GM18951 (cell line): Measurements from ENCODE around the gene SLC10A3.

Source experiments
- POLR2A ChIP-seq: IDR thresholded peaks from 4 replicates; pipeline ENCODE4 v1.6.1; 2011; ENCODE audit warnings: mild to moderate bottlenecking; ENCODE audit not compliant: insufficient read length, insufficient read depth; ENCODE audit errors: extremely low read depth
- in situ Hi-C: fragments of 300-500 bp; cut with MboI; formaldehyde crosslinking; loops from one replicate; pipeline ENCODE4 v1.12.0; 2022; ENCODE audit warnings: low sequenced_read_pairs, mixed read lengths, inconsistent platforms; ENCODE audit not compliant: unreplicated experiment

Gene SLC10A3

DNA sequence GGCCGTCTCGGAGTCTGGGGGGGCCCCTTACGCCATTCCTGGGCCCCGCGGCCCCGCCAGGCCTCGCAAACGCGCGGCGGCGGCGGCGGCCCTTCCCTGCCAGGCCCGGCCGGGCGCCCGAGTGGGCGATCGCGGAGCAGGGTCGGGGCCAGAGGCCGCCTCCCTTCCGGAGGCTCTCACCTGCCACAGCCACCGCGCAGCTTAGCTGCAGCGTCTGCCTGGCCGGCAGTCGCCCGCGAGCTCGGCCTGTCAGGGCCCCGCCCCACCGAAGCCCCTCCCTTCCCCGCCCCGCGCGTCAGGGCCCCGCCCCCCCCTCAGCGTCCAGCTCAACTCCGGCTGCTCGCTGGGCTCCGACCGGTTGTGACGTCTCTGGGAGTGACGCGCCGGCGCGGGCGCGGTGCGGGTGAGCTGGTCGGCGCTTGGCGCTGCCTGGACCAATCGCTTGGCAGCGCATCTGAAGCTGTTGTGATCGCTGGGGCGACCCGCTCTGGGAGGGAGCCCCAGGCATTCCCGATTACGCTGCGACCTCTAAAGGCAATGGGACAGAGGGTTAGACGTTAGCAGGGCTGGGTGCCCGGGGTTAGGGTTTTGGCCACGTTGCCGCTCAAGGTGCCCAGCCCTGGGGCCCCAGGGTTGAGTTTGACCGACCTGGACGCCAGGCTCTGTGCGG is at the start of gene SLC10A3:
SLC10A3 (minus strand) TSS at position 216 of the 670 bp plus-strand sequence. CDS start 1,689 bp downstream, outside the sequence.
- TF ChIP-seq POLR2A, result peak; percentile 93
- in situ Hi-C loops, result no loop called here

- no peak for TF ChIP-seq POLR2A
- in situ Hi-C loops, result loop anchor here (25.0 kb wide), 2 partner anchors 527 to 1577 kb away; partner anchors contain the start of gene IRAK1
Measured at GRCh38 chrX:154539077-154539476, 48.6 kb upstream of the SLC10A3 start.

DNA sequence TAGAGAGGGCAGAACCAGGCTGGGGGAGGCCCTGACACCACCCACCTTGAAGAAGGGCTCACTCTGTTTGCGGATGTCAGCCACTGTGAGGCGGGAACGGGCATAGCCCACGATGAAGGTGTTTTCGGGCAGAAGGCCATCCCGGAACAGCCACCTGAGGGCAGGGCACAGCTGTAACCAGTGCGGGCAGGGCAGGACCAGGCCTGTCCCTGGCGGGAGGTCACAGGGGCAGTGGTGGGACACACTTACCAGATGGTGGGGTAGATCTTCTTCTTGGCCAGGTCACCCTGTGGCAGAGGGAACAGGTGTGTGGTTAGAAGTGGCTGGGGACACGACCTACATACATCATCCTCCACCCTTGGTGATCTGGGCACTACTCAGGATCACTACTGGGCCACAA is 45.5 kb upstream of the SLC10A3 start:
- in situ Hi-C loops, result loop anchor here (25.0 kb wide), 2 partner anchors 524 to 1574 kb away; partner anchors contain the start of gene IRAK1
- no peak for TF ChIP-seq POLR2A

GRCh38 chrX:154534526-154535322 is 44.3 kb upstream of the SLC10A3 start:
- no peak for TF ChIP-seq POLR2A
- in situ Hi-C loops, result loop anchor here (25.0 kb wide), 2 partner anchors 522 to 1572 kb away; partner anchors contain the start of gene IRAK1

- in situ Hi-C loops, result loop anchor here (25.0 kb wide), 2 partner anchors 520 to 1570 kb away; partner anchors contain the start of gene IRAK1
- TF ChIP-seq POLR2A, result no peak
Measured at GRCh38 chrX:154532690-154533089, 42.3 kb upstream of the SLC10A3 start.

GRCh38 chrX:154531626-154532025 is 41.2 kb upstream of the SLC10A3 start:
- in situ Hi-C loops, result loop anchor here (25.0 kb wide), 2 partner anchors 519 to 1569 kb away; partner anchors contain the start of gene IRAK1
- TF ChIP-seq POLR2A, result no peak

DNA sequence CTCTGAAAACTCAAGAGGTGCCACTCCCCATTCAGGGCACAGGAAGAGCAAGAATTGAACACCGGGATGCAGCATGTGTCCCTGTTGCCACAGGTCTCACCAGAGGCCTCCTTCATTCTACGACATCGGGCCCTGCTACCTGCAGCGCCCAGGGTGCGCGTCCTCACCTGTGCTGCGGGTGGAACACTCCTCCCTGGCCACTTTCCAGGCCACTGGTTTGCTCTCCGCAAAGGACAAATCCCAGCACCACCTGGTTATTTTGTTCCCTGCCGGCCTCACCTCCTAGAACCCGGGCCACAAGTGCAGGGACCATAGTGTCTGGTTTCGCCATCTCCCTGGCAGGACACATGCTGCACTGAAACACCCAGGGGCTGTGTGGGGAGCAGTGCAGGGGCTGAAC is 39.9 kb upstream of the SLC10A3 start:
- in situ Hi-C loops, result loop anchor here (25.0 kb wide), 2 partner anchors 518 to 1568 kb away; partner anchors contain the start of gene IRAK1

GRCh38 chrX:154529206-154529612 is 38.8 kb upstream of the SLC10A3 start:
- TF ChIP-seq POLR2A, result no peak
- in situ Hi-C loops, result loop anchor here (25.0 kb wide), 2 partner anchors 517 to 1567 kb away; partner anchors contain the start of gene IRAK1

More for the DNA sequence above, 39.9 kb upstream of the SLC10A3 start:
- no peak for TF ChIP-seq POLR2A

DNA sequence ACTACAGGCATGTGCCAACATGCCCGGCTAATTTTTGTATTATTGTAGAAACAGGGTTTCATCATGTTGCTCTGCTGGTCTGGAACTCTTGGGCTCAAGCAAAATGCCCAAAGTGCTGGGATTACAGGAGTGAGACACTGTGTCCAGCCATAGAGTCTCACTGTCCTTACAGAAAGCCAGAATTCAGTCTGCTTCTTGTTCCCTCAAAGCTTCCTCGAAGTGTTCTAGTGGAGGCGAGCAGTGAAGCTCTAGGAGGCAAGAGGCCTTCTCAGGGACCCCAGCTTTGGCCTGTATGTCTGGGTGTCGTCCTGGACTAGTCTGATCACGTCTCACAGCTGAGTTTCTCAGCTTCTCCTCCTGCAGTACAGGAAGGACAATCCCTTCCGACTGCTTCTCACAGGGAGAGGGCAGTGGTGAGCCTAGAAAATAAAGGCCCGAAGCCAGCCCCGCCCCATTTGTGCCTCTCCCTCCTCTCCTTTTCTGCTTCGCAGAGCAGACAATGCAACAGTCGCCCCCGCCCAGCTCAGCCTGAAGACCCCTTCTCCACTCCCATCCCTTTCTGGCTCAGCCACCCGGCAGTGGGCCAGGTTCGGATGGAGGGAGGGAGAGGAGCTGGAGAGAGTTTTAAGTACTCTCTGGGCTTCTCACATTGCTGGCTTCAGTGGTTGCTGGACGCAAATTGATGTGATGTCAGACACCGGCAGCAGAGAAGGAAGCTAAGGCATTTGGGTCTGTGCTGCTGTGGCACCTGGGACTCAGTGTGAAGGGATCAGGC is 36.7 kb upstream of the SLC10A3 start:
- TF ChIP-seq POLR2A, result peak; percentile 43
- in situ Hi-C loops, result loop anchor here (25.0 kb wide), 2 partner anchors 515 to 1565 kb away; partner anchors contain the start of gene IRAK1

GRCh38 chrX:154525606-154526490 is 35.4 kb upstream of the SLC10A3 start:
- TF ChIP-seq POLR2A, result no peak
- in situ Hi-C loops, result loop anchor here (25.0 kb wide), 2 partner anchors 514 to 1564 kb away; partner anchors contain the start of gene IRAK1

GRCh38 chrX:154519389-154519788 is 29.0 kb upstream of the SLC10A3 start:
- in situ Hi-C loops, result no loop called here
- no peak for TF ChIP-seq POLR2A

- TF ChIP-seq POLR2A, result no peak
- in situ Hi-C loops, result no loop called here
Measured at GRCh38 chrX:154517101-154517781, 26.8 kb upstream of the SLC10A3 start.
